HG03066 (cell line): ENCODE data around the gene DENND4C.
"Not testable (repeated sequence)": the region's sequence is repeated elsewhere in the genome, so short reads cannot be mapped to it uniquely, and the experiment has no call there.

Source experiments
- ATAC-seq: cut with Tn5 transposase; IDR thresholded peaks from one replicate; pipeline ENCODE4 v1.9.1; 2021; ENCODE audit warnings: low read depth; ENCODE audit not compliant: unreplicated experiment

The DENND4C gene

DNA sequence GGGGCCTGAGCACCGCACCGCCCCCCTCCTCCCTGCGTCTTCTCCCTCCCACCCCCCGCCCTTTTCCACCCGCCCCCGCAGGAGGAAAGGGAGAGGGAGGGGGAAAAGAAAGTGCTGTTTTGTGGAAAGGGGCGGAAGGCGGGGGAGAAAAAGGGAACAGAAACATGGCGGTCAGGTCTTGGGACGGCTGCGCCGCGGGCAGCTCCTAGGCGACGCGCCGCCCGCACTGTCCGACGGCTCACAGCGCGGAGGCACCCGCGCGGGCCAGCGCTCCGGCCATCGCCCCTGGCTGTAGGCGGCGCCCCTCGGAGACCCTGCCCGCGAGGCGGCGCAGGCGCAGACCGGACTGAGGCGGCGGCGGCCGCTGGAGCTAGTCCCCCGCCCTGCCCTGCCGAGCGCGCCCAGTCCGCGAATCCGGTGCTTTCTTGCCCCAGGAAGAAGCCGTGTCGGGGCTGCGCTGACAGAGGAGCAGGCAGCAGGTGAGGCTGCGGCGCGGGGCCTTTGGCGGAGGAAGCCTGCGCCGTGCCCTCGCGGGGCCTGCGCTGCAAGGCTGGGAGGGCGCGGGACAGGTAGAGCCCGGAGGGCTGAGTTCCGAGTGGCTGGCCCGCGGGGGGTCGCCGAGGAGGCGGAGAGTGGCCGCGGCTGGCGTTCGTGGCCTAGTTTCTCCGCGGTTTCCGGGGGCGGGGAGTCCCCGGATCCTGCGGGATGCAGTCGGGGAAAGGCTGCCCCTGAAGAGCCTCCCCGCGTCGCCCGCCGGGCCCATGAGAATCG, at the start of gene DENND4C:
Gene DENND4C, plus strand, starts transcription at position 339 of the 771 bp plus-strand sequence. CDS start 45,482 bp downstream, outside the sequence.
- ATAC-seq: peak; percentile 64

DNA sequence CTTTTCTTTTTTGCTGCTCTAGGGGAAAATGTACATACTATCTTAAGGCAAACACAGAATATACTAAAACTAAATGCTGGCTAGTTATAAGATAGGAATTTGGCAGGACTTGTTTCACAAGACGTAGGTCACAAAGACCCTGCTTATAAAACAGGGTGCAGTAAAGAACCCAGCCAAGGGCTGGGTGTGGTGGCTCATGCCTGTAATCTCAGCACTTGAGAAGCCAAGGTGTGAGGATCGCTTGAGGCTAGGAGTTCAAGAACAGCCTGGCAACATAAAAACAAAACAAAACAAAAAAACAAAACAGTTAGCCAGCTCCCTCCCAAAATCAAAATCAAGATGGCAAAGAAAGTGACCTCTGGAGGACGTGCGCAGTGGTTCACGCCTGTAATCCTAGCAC, 49.5 kb upstream of the DENND4C start:
- no peak for ATAC-seq

DNA sequence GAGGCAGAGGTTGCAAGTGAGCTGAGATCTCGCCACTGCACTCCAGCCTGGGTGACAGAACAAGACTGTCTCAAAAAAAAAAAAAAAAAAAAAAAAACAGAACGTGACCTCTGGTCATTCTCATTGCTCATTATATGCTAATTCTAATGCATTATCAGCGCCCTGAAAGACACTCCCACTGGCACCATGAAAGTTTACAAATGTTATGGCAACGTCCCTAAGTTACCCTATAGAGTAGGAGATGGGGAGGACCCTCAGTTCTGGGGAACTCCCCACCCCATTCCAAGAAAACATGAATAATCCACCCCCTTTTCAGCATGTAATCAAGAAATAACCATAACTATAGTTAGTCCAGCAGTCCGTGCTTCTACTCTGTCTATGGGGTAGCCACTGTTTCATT, 48.9 kb upstream of the DENND4C start:
- no peak for ATAC-seq

GRCh38 chr9:19184144-19184917, 46.2 kb upstream of the DENND4C start:
- peak; percentile 100 for ATAC-seq

DNA sequence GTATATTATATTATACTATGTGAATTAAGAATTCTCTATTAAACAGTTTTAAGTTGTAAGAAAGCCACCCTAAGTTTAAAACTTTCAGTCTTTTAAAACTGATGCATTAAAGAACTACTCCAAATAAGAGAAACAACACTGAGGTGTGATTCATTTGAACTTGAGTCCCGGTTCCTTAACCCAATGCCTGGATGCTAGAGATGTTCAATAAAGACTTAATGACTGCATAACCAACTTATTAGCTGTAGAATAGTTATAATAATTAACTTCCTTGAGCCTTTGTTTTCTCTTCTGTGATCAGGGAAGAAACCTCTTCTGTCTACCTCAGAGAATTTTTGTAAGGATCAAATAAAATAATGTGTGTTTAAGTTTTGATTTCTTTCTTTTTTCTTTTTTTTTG, 45.3 kb upstream of the DENND4C start:
- no peak for ATAC-seq

DNA sequence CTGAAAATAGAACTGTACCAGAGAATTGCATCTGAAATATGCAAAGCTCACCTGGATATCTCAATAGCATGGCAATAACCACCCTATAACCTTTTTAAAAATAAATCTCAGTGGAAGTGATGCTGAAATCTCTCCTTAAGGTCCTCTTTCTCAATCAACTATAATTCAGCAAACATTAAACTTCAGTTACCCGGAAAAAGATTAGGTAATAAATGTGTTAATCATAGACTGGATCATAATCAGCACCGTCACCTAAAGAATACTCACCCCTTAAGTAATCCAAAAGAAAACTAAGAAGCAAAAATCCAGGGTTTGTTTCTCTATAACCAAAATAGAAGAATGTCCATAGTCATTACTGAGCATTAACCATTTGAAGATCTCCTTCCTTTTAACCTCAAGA, 44.3 kb upstream of the DENND4C start:
- no peak for ATAC-seq

DNA sequence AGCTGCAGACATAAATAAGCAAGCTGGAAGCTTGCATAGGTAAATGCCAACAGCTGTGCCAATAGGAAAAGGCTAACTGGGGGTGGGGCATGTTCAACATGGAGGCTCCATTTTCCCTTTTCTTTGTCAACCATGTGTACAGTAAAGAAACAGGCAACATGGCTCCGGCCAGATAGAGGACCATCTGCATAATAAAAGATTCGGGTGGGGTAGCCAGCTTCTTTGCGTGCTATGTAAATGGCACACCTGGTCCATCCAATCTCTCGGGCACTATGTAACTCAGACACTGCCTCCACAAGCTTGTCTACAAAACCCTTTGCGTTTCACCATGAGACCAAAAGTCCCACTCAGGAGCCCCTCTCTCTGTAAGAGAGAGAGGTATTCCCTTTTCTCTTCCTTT, 41.7 kb upstream of the DENND4C start:
- no peak for ATAC-seq

DNA sequence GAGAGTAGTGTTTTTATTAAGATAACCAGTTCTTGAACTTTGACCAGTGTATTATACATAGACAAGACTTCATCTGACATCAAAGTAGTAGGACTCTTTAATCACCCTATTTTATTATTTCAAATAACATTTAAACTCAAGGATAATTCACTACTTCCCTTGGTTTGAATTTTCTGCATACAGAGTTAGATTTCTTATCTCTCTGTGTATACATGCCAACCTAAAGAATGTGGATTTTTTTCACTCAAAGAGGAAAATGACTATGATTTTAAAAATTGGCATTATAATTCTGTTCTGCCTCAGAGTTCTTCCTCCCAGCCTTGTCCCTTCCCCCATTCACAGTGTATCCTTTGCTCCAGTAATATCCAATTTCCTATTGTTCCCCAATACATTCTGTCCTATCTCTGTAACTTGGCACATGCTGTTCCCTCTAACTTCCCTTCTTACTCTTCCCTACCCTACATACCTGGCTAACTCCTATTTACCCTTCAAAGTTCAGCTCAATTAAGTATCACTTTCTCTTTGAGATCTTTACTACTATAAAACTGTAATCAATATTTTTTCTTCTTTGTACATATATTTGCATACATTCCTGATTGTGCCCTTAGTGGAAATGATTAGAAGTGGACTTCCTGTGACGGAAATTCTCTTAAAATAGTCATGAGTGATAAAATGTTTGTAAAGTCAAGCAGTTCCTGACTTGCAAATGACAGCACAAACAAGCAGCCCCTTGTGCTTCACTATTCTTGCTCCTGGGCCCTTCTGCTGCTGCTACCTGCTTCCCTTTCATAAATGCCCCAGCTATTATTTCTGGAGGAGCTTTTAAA, 38.1 kb upstream of the DENND4C start:
- ATAC-seq: no peak

DNA sequence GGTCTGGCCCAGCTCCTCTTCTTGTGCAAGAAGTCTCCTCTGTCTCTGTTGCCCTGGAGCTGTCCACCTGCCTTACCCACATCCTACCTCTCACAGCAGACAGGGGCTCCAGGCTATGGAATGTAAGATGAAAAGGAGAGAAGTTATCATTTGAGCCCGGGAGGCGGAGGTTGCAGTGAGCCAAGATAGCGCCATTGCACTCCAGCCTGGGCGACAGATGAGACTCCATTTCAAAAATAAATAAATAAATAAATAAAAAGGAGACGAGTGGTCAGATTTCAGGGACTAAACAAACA, 37.5 kb upstream of the DENND4C start:
- no peak for ATAC-seq

- not testable (repeated sequence) for ATAC-seq
Measured at GRCh38 chr9:19193358-19193973, 37.0 kb upstream of the DENND4C start.

- ATAC-seq: no peak
Measured at GRCh38 chr9:19198406-19198805, 32.1 kb upstream of the DENND4C start.

DNA sequence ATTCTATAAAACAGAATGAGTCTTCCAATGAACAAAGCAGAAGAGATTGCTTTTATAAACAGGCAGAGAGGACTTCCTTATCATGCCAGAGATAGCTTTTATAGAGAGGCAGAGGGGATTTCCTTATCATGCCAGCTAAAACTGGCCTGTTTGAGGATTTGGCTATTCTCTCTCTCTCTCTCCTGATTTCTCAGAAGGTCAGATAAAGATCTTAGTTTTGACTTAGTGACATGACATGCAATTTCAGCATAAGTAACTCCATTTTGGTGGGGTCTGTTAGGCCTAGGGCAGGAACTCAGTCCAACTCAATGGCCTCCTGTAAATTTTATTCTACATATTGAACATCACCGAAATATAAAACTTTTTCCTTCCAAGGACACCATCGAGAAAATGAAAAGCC, 31.5 kb upstream of the DENND4C start:
- no peak for ATAC-seq

DNA sequence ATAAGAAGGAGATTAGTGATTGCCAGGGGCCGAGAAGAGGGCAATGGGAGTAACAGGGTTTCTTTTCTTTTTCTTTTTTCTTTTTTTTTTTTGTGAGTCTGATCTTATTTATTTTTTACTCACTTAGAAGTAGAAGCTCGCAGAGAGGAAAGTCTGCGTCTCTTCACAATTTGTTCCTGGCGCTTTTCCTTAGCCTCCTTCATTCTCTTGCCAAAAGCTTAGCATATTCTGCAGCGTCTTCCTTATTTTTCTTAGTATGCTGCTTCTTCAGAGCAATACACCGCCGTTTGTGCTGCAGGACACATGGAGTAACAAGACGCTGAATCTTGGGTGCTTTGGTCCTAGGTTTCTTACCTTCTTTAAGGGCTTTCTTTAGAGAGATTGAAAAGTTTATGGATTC, 30.3 kb upstream of the DENND4C start:
- ATAC-seq: no peak

DNA sequence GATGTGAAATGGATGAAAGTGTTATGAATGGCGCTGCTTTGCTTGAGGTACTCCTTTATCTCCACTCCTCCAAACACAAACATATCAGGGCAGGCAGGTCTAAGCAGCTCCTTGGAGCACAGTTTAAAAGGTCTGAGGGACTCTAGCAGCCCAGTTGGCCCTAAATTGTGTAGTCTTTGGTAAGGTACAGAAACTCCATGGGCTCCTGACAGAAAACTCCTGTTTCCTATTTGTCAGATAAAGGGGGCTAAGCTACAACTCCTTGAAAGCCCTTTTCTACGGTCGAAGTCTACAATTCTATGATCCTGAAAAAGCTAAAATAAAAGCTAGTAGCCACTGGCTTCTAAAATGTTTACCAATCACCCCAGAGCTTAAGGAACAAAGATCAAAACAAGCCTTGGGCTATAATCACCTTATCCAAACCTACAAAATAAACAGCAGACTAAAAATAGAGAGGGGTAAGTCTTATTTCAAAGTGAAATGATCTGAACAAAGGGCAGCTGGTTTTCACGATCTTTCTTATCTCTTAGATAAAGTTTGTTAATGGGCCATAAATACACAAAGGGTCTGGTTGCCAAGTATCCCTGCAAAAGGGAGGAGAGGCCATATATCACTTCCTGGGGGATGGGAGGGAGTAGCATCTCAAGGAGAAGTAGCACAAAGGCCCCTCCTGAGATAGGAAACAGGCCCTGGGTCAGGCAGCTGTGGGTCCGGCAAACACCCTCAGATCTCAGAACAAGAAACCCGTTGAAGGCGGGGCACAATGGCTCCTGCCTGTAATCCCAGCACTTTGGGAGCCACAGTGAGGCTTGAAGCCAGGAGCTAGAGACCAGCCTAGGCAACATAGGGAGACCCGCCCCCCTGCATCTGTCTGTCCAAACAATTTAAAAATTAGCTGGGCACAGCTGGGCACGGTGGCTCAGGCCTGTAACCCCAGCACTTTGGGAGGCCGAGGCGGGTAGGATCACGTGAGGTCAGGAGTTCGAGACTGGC, 28.3 kb upstream of the DENND4C start:
- ATAC-seq: no peak

GRCh38 chr9:19203058-19203457, 27.4 kb upstream of the DENND4C start:
- no peak for ATAC-seq

DNA sequence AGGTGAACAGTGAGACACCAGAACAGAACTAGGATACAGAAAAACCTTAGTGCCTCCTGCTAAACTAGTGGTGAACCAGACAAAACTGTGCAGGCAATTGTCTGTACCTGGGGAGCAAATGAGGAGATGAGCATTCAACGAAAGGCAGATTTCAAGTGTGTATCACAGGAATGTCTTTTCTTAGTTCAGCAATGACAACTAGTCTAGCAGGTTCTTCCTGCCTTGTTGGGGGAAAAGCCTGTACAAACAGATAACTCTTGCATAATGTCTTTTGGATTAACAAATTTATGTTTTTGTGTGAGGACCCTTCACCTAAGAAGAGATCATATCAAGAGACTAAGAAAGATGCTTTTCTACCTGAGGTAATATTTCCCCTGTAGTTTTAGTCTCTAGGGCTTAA, 21.8 kb upstream of the DENND4C start:
- ATAC-seq: no peak

- no peak for ATAC-seq
Measured at GRCh38 chr9:19209188-19209587, 21.3 kb upstream of the DENND4C start.

- ATAC-seq: no peak
Measured at GRCh38 chr9:19213823-19214222, 16.7 kb upstream of the DENND4C start.

GRCh38 chr9:19216466-19216865, 14.0 kb upstream of the DENND4C start:
- no peak for ATAC-seq

DNA sequence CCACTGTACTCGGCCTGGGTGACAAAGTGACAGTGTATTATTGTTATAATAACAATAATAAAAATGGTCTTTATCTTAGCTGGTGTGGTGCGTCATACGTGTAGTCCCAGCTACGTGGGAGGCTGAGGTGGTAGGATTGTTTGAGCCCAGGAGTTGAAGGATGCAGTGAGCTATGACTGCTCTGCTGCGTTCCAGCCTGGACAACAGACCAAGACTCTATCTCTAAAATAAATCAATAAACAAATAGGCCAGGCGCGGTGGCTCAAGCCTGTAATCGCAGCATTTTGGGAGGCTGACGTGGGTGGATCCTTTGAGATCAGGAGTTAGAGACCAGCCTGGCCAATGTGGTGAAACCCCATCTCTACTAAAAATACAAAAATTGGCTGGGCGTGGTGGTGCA, 9.2 kb upstream of the DENND4C start:
- ATAC-seq: no peak
